ENCODE measurements around the gene CCSER2.
A peak's percentile ranks its signal among the peaks of the same experiment; 100 is the strongest.
"Not testable (repeated sequence)": the region's sequence is repeated elsewhere in the genome, so short reads cannot be mapped to it uniquely, and the experiment has no call there.

Gene CCSER2

DNA sequence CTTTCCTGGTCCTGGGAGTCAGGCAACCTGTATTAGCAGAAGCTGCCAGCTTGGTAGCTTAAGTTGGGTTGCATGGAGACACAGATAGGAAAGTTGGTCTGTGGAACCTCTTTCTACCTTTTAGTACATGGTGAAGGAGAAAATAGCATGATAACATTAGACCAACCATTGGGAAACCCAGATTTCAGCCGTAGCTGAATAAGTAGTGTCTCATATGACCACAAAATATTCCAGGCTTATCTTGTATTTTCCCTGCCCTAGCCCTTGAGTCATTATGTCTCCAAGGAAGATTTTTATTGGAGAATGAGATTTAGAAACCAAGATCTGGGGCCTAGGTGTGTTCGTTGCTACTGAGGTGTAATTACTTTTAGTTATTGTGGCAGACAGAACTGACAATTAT is 67.2 kb downstream of the CCSER2 start:
- no peak for DNase-seq (ENCODE audit: low read depth)

GRCh38 chr10:84397735-84398144 is 69.4 kb downstream of the CCSER2 start:
- no peak for DNase-seq (ENCODE audit: low read depth)

DNA sequence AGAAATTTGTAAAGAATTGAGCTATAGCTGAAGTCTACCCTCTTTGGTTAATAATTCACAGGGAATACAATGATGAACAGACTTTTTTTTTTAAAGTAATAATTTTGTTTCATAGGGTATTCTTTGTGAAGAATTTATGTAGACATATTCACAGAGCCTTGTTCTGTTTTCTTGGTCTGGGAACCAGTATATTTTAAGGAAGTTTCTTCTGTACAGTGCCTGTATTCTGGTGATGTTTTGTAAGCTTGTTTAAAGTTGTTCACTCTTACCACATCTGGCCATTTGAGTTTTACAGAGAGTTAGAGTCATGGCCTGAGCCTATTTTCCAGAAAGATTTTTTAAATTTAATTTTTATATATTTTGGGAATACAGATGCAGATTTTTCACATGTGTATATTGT is 70.3 kb downstream of the CCSER2 start:
- no peak for DNase-seq (ENCODE audit: low read depth)

GRCh38 chr10:84401854-84402611 is 73.6 kb downstream of the CCSER2 start:
- no peak for DNase-seq (ENCODE audit: low read depth)

DNA sequence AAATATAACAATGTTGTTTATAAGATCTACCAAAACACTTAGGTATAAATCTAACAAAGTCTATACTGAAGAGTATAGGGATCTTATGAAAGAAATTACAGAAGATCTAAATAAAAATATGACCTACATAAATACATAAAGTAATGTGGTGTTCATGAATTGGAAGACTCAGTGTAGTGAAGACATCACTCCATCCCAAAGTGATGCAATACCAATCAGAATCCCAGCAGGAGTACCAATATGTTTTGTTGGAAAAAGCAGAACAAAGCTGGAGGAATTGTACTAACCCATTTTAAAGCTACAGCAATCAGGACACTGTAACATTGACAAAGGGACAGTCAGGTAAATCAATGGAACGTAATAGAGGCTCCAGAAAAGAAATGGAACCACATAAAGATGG is 76.4 kb downstream of the CCSER2 start:
- no peak for DNase-seq (ENCODE audit: low read depth)

- no peak for DNase-seq (ENCODE audit: low read depth)
Observed at GRCh38 chr10:84405662-84406061, 77.3 kb downstream of the CCSER2 start.

- no peak for DNase-seq (ENCODE audit: low read depth)
Observed at GRCh38 chr10:84406561-84406960, 78.2 kb downstream of the CCSER2 start.

GRCh38 chr10:84407388-84408049 is 79.1 kb downstream of the CCSER2 start:
- DNase-seq (ENCODE audit: low read depth): no peak

DNA sequence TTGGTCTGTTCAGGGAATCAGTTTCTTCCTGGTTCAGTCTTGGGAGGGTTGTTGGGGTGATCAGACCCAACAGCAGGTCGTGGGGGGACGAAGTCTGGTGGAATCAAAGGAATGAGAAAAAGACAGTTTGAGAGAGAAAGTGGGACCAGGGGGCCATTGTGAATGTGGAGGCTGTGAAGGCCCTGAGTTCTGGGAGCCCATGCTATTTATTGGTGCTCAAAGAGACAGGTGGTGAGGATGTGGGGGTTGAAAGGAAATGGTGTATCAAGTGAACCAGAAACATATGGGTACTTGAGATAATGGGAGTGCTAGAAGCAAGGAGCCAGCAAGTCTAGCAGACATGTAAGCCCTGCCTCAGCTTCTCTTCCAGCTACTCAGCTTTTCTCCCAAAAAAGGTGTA is 84.1 kb downstream of the CCSER2 start:
- no peak for DNase-seq (ENCODE audit: low read depth)

- not testable (repeated sequence) for DNase-seq (ENCODE audit: low read depth)
Observed at GRCh38 chr10:84414110-84414509, 85.7 kb downstream of the CCSER2 start.

GRCh38 chr10:84415539-84416244 is 87.3 kb downstream of the CCSER2 start:
- DNase-seq (ENCODE audit: low read depth): no peak

- DNase-seq (ENCODE audit: low read depth): no peak
Observed at GRCh38 chr10:84416245-84416555, 87.8 kb downstream of the CCSER2 start.

- DNase-seq (ENCODE audit: low read depth): no peak
Observed at GRCh38 chr10:84423719-84424118, 95.3 kb downstream of the CCSER2 start.

DNA sequence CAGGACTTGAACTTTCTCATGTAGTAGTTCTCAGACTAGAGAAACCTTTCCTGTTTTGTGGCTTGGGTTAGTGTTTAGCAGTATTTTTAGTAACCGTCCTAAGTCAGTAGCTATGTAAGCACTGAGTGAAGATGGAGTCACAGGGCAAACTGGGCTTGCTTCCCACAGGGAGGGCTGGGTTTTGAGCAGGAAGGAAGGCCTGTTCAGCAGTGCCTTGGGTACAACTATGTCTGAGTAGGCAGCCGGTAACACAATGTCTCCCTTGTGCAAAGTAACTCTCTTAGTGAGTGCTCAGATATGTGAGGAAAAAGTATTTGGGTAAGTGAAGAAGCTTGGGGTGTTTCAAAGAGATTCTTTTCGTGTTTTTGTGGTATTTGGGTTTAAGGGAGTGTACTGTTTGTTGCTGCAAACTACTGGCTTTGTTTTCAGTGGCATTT is 96.4 kb downstream of the CCSER2 start:
- peak; percentile 91 for DNase-seq (ENCODE audit: low read depth)

DNA sequence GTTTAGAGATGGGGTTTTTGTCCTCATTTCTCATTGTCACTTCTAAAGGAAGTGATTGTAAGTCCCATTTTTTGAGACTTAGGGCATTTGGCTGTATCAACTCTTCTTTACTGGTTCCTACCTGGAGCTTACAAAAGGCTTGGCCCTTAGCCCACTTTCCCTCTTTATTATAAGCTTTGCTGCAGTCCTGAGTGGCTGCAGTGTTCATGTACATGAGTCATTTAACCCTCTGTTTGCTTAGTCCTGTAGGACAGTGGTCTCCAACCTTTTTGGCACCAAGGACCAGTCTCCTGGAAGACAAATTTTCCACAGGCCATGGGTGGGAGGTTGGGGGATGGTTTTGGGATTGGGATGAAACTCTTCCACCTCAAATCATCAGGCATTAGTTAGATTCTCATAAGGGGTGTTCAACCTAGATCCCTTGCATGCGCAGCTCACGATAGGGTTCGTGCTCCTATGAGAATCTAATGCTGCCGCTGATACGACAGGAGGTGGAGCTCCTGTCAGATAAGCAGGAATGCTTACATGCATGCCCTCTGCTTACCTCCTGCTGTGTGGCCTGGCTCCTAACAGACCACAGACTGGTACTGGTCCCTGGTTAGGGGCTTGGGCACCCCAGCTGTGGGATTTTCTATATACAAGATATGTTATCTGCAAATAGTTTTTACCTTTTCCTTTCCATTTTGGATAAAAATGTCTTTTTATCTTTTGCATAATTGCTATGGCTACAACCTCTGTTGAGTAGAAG is 99.7 kb downstream of the CCSER2 start:
- DNase-seq (ENCODE audit: low read depth): no peak

- no peak for DNase-seq (ENCODE audit: low read depth)
Observed at GRCh38 chr10:84428711-84429110, 100.3 kb downstream of the CCSER2 start.

- no peak for DNase-seq (ENCODE audit: low read depth)
Observed at GRCh38 chr10:84429926-84430520, 101.6 kb downstream of the CCSER2 start.

DNA sequence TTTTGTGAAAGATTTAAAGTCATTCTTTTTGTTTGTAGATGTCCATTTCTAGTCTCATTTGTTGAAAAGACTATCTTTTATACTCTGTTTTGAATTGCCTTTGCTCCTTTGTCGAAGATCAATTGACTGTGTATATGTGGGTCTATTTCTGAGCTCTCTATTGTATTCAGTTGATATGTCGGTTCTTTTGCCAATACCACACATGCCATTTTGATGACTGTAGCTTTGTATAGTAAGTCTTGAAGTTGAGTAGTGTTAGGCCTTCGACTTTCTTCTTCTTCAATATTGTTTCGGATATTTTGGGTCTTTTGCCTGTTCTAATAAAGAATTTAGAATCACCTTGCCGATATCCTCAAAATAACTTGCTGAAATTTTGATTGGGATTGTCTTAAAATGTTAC is 104.5 kb downstream of the CCSER2 start:
- no peak for DNase-seq (ENCODE audit: low read depth)

- DNase-seq (ENCODE audit: low read depth): no peak
Observed at GRCh38 chr10:84440781-84441180, 112.4 kb downstream of the CCSER2 start.

GRCh38 chr10:84447701-84448400 is 119.5 kb downstream of the CCSER2 start:
- no peak for DNase-seq (ENCODE audit: low read depth)

DNA sequence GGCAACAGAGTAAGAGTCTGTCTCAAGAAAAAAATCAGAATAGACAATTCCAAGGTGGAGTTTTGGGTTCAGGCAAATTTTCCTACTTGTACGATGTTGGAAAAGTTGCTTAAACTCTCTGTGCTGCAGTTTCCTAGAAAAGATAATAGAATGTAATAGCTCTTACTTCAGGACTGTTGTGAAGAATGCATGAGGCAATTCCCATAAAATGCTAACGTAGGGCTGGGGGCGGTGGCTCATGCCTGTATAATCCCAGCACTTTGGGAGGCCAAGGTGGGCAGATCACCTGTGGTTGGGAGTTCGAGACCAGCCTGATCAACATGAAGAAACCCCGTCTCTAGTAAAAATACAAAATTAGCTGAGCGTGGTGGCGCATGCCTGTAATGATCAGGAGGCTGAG is 121.0 kb downstream of the CCSER2 start:
- not testable (repeated sequence) for DNase-seq (ENCODE audit: low read depth)

Data from GM04504 (cell line).